H1 (cell line): ENCODE measurements around the gene ATXN7L3. TPM values are rescaled to one million over a fixed set of nuclear protein-coding genes. Genes with fewer than 3 reads are reported as not detected.

Experiments
- CHD1 ChIP-seq: IDR thresholded peaks from 2 replicates; pipeline ENCODE4 v1.6.1; 2012; ENCODE audit warnings: low read depth, low read length, improper control_type of control experiment
- POLR2AphosphoS5 ChIP-seq: IDR thresholded peaks from 2 replicates; pipeline ENCODE4 v1.6.1; 2011; ENCODE audit warnings: low read depth, low read length
- SIN3A ChIP-seq, 2 experiments: IDR thresholded peaks in 1 of 2; conservative IDR thresholded peaks in 1 of 2; 2 replicates each; pipeline ENCODE4 v1.6.1; 2011 to 2012; ENCODE audit warnings: low read length in 2 of 2, improper control_type of control experiment in 1 of 2, low read depth in 1 of 2, mild to moderate bottlenecking in 1 of 2
- polyA plus RNA-seq, 7 experiments: library from polyadenylated mRNA; depleted of rRNA in 3 of 7; stranded (reverse) in 5 of 7; unstranded in 2 of 7; fragments of >200 nt in 5 of 7; fragments of 200-250 nt in 2 of 7; gene quantifications; 1 replicate in 5 of 7; 2 replicates in 1 of 7; 4 replicates in 1 of 7; pipeline versions ENCODE4 v1.2.1 to v1.2.3, GENCODE V29; 2011 to 2013; ENCODE audit warnings: missing spikeins in 2 of 7, mixed read lengths in 2 of 7
- total RNA-seq: library from RNA; stranded (reverse); fragmentation: NEBNext Ultra II Directional; extraction: Animal tissue kit (Norgen Biotek cat#: 25700); gene quantifications from 2 replicates; pipeline ENCODE4 v1.2.1, GENCODE V29; 2021

ATXN7L3 gene
- total and polyA plus RNA-seq, 2 of the 8 experiments (the other 6 are each of a cell fraction or from before 2014, with no cell fraction given), result 53.7 to 103 TPM

- TF ChIP-seq SIN3A (conservative IDR thresholded peaks at IDR 0.05 in 1 of 2, IDR thresholded peaks at IDR 0.05 in 1 of 2; ENCODE audit: low read depth in 1 of 2, low read length in 2 of 2) (no peak), CHD1 (no peak), POLR2AphosphoS5 (no peak)
Measured at GRCh38 chr17:44233582-44233981, 33.9 kb upstream of the ATXN7L3 start (continued).
